ENCODE measurements around the gene CCDC191. TPM values are rescaled to one million over a fixed set of nuclear protein-coding genes. Genes with fewer than 3 reads are reported as not detected.

The CCDC191 gene
- total and polyA plus RNA-seq, 9 of the 15 experiments (the other 6 are each of a cell fraction or from before 2014, with no cell fraction given) = 0.10 to 0.55 (median 0.22) TPM

GRCh38 chr3:114089675-114090074, 33.3 kb upstream of the CCDC191 start:
- Histone ChIP-seq H3K4me3 (no peak overlapping the region), H3K27ac (ENCODE audit: extremely low read depth, low read depth, low read length) (no peak overlapping the region), H3K79me2 (ENCODE audit: control insufficient read depth, insufficient read depth, low read length) (no peaks in the 10 kb centered on the region), H3K9ac (ENCODE audit: insufficient read depth in 1 of 2, low read depth in 2 of 2, low read length in 2 of 2) (no peak overlapping the region), H3K4me2 (ENCODE audit: insufficient read depth, low read length) (no peak overlapping the region), H3K27me3 (ENCODE audit: control insufficient read depth in 2 of 2, insufficient read depth in 2 of 2, low read length in 2 of 2) (peaks cover 7 to 10% of the 10 kb centered on the region in 2 experiments; a peak in 2 of 5 replicates), H3K9me3 (replicated peaks; ENCODE audit: control insufficient read depth, insufficient read depth, low read depth, low read length) (no peaks in the 10 kb centered on the region), H4K20me1 (replicated peaks; ENCODE audit: control insufficient read depth, insufficient read depth, low read length) (no peaks in the 10 kb centered on the region), H3K4me1 (replicated peaks in 1 of 2; ENCODE audit: control insufficient read depth in 2 of 2, insufficient read depth in 2 of 2, low read length in 2 of 2) (no peaks in the 10 kb centered on the region), H3K36me3 (ENCODE audit: control insufficient read depth, insufficient read depth, low read length) (peaks cover 22% of the 10 kb centered on the region; the same call in 2 of the 3 replicates), H3K9me1 (ENCODE audit: control insufficient read depth, insufficient read depth, low read length) (no peaks in the 10 kb centered on the region), H2AFZ (ENCODE audit: low read depth, low read length) (no peak overlapping the region)
- ATAC-seq = no peak
- DNase-seq (ENCODE audit: extremely low read depth in 1 of 4, low spot score in 3 of 4) = no peak
- TF ChIP-seq CBFA2T3 (IDR thresholded peaks at IDR 0.05) (no peak), ZBTB1 (CRISPR knock-in tag; IDR thresholded peaks at IDR 0.05; ENCODE audit: borderline replicate concordance, low read depth) (no peak), ZNF583 (CRISPR knock-in tag; IDR thresholded peaks at IDR 0.05) (no peak), ZBTB11 (CRISPR knock-in tag; IDR thresholded peaks at IDR 0.05) (no peak), MAZ (CRISPR knock-in tag; conservative IDR thresholded peaks at IDR 0.05 in 1 of 2, IDR thresholded peaks at IDR 0.05 in 1 of 2) (no peak), ELF1 (tag; IDR thresholded peaks at IDR 0.05) (no peak)
- TF ChIP-seq, protein P1, sequence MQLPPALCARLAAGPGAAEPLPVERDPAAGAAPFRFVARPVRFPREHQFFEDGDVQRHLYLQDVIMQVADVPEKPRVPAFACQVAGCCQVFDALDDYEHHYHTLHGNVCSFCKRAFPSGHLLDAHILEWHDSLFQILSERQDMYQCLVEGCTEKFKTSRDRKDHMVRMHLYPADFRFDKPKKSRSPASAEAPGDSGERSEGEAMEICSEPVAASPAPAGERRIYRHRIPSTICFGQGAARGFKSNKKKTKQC (CRISPR knock-in tag; IDR thresholded peaks at IDR 0.05) = no peak
- FAIRE-seq = no peak
- CTCF ChIA-PET (ENCODE audit: low intra/inter-chr PET ratio) = no interaction called here
- in situ Hi-C loops (cut with MboI) = no loop called here
- POLR2A ChIA-PET = no interaction called here
- intact Hi-C loops (cut with micrococcal nuclease) = no loop called here
- no TSS peak for BruUV-seq (replicated peaks)

Data from K562 (cell line).